Renal cortical epithelial cell (primary cell): Measurements from ENCODE around the gene NUFIP2. TPM values are rescaled to one million over a fixed set of nuclear protein-coding genes. Genes with fewer than 3 reads are reported as not detected.
A peak's percentile ranks its signal among the peaks of the same experiment; 100 is the strongest.
"Not testable (repeated sequence)": the region's sequence is repeated elsewhere in the genome, so short reads cannot be mapped to it uniquely, and the experiment has no call there.

Source experiments
- DNase-seq: peaks from one replicate; pipeline ENCODE4 v3.0.0-alpha.2; 2011; ENCODE audit warnings: low read depth
- total RNA-seq: library from RNA; depleted of rRNA; stranded (reverse); fragments of >200 nt; gene quantifications from 2 replicates; pipeline ENCODE4 v1.2.3, GENCODE V29; 2014

NUFIP2 gene
- total RNA-seq = 39.9 and 66.9 TPM in 2 replicates

DNA sequence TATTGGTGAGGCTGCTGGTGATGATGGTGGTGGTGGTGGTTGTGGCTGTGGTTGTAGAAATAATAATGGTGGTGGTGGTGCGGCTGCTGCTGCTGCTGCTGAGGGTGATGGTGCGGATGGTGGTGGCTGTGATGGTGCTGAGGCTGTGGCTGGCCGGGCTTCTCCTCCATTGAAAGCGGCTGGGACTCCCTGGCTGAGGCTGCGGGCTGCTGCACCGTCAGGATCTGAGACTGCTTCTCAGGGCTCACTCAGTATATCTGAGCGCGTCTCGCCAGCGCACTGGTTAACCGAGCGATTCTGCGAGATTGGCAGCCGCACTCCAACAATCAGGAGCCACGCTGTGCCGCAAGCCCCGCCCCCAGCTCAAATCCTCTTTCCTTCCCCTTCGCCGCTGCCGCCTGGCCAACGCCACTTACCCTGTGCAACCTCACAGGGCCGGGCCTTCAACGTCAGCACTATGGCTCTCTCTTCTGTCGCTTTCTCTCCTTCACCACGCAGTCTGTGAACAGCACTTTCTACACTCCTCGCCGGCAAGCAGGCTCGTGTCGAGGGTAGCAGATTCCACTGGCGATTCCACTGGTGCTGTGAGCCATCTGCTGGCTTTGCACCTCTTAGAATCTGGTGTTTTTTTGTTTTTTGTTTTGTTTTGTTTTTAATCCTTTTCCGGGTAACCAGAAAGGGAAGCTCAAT is at the start of gene NUFIP2:
Gene NUFIP2, minus strand, starts transcription at position 259 of the 690 bp plus-strand sequence. Its CDS starts 89 bp downstream, at position 170.
- peak; percentile 94 for DNase-seq

DNA sequence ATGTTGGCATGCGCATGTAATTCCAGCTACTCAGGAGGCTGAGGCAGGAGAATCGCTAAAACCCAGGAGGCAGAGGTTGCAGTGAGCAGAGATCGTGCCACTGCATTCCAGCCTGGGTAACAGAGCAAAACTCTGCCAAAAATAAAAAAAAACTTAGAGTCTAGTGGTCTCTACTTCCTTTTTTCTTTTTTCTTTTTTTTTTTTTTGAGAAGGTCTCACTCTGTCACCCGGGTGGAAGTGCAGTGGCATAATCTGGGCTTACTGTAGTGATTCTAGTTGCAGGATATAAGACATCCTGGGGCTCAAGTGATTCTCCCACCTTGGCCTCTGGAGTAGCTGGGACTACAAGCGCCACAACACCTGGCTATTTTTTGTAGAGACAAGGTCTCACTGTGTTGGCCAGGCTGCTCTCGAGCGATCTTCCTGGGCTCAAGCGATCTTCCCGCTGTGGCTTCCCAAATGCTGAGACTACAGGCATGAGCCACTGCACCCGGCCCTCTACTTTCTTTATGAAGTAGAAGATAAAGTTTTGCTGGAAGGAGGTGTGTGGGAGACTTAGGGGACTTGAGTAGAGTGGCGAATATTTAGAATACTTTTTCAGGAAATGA is 48.3 kb upstream of the NUFIP2 start:
- DNase-seq = no peak

DNA sequence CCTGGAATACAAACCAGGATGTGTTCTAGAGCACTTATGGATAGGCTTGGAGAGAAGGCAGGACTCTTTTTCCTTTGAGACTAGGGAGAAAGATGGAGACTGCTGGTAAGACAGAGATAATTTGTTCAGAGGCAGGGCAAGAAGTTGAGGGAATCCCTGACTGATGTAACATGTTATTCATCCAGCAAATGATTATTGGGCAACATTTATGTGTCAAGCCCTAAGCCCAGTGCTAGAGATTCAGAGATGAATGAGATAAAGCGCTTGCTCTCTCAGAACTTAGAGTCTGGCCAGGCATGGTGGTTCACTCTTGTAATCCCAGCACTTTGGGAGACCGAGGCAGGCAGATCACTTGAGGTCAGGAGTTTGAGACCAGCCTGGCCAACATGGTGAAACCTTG is 47.8 kb upstream of the NUFIP2 start:
- peak; percentile 26 for DNase-seq

DNA sequence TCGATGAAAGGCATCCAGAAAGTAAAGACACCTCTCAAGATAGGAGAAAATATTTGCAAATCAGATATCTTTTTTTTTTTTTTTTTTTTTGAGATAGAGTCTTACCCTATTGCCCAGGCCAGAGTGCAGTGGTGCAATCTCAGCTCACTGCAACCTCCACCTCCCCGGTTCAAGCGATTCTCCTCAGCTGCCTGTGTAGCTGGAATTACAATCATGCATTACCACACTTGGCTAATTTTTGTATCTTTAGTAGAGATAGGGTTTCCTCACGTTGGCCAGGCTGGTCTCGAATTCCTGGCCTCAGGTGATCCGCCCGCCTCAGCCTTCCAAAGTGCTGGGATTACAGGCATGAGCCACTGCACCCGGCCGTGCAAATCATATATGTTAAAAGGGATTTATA is 45.1 kb upstream of the NUFIP2 start:
- DNase-seq = not testable (repeated sequence)

DNA sequence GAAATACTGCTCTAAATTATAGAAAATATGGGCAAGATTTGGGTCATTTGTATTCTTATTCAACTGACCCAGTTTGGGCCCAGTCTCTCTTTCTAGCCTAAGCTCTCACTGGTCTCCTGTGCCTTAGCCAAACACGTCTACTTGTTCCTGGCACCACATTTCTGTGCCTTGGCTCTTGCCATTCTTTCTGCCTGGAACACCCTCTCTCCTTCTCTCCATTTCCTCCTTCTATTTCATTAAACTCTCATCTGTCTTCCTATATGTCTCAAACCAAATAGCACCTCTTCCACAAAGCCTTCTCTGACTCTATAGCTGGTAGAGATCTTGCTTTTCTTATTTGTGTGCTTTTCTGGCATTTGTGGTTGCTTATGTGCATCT is 37.7 kb upstream of the NUFIP2 start:
- DNase-seq = no peak

DNA sequence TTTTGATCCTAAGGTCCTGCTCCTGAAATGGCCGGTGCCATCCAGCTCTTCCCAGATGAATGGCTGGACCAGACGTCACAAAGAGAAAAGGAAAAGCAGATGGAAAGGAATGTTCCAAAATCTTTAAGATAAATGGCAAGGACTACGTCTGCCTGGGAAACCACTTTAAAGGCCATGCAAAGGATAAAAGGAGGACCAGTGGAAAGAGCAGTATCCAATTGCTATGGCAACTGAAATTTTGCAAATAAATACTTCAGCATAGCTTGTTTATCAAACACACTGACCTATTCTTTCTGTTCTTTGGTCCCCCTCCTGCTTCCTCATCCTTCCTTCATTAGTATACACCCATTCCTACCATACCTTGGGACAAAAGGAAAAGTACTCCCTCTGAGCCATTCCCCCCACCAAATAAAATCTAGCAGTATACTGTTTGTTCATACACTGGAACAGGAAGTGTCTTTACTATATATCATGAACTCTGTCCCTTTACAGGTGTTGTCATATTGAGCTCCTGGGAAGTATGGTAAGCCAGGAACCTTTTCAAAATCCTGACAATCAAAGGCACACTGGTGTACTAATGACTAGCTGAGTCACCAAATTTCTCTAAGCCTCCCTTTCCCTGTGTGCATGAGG is 37.2 kb upstream of the NUFIP2 start:
- DNase-seq = no peak

DNA sequence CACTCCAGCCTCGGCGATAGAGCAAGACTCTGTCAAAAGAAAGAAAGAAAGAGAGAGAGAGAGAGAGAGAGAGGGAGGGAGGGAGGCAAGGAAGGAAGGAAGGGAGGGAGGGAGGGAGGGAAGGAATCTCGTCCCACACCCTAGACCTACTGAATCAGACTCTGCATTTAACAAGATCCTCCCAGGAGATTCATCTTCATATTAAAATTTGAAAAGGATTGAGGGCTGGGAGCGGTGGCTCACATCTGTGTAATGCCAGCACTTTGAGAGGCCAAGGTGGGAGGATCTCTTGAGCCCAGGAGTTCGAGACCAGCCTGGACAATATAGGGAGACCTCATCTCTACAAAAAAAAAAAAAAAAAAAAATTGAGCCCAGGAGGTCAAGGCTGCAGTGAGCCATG is 33.5 kb upstream of the NUFIP2 start:
- DNase-seq = no peak

DNA sequence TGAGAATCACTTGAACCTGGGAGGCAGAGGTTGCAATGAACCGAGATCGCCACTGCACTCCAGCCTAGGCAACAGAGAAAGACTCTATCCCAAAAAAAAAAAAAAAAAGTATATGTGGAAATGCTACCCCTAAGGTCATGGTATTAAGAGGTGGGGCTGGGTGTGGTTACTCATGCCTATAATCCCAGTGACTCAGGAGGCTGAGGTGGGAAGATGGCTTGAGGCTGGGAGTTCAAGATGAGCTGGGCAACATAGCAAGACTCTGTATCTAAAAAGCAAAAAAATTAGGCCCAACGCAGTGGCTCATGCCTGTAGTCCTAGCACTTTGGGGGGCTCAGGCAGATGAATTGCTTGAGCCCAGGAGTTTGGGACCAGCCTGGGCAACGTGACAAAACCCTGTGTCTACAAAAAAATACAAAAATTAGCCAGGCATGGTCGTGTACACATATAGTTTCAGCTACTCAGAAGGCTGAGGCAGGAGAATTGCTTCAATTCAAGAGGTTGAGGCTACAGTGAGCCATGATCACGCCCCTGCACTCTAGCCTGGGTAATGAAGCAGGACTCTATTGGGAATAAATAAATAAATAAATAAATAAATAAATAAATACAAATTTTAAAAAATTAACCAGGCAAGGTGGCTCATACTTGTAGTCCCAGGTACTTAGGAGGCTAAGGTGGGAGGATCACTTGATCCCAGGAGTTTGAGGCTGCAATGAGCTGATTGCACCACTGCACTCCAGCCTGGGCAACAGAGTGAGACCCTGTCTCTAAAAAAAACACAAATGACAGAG is 32.3 kb upstream of the NUFIP2 start:
- DNase-seq = no peak

- DNase-seq = no peak
Measured at GRCh38 chr17:29322363-29322762, 28.4 kb upstream of the NUFIP2 start.

GRCh38 chr17:29303386-29303785 is 9.4 kb upstream of the NUFIP2 start:
- no peak for DNase-seq

GRCh38 chr17:29299031-29299430 is 5.1 kb upstream of the NUFIP2 start:
- DNase-seq = no peak

- no peak for DNase-seq
Measured at GRCh38 chr17:29295420-29295819, 1.5 kb upstream of the NUFIP2 start.

DNA sequence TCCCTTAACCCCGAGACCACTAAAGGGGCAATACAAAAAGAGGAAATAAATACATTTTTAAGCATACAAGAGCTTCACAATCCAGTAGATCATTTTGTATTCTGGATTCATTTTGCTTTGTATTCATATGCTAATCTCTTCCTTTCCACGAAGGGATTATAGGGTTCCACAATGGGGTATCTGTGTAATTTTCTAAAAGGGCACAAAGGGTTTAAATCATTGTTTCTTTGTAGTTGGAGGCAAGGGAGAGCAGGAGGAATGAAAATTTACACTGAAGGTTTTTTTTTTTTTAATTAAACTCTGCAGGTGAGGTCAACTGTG is 592 bp upstream of the NUFIP2 start:
- DNase-seq = no peak

DNA sequence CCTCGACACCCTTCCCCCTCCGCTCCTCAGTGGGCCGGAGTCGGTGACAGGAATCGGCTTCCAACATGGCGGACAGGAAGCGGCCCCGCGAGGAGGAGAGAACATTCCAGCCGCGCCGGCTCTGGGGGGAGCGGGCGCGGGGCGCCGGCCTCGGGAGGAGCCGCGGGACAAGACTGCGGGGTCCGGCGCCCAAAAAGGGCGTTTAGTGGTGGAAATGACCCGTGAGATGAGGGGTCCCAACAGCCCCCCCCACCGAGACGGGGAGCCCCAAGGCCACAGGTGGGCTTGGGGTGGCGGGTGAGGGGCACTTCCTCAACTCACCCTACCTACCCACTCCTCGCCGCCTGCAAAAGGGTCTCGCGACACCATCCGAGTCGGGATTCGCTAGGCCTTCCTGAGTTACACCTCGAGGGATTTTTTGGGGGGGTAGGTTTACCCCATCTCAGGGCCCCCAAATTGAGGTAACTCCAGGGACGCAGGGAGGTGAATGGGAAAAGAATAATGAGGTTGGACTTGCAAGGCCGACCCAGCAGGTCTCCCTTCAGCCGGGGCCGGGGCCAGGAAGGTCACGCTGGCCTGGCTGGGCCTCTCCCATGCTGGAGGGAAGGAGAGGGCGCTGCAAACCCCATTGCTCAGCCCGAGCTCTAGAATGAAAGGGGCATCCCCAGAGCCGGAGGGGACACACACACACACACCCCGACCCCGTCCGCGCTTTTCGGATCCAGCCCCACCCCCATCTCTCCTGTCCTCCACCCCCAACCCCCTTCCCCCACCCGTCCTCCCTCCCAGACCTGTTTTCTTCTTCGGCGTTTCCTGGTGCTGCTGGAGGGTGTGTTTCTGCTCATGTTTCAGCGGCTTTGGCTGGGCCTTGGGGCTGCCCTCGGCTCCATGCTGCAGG is 707 bp downstream of the NUFIP2 start:
- DNase-seq = no peak

DNA sequence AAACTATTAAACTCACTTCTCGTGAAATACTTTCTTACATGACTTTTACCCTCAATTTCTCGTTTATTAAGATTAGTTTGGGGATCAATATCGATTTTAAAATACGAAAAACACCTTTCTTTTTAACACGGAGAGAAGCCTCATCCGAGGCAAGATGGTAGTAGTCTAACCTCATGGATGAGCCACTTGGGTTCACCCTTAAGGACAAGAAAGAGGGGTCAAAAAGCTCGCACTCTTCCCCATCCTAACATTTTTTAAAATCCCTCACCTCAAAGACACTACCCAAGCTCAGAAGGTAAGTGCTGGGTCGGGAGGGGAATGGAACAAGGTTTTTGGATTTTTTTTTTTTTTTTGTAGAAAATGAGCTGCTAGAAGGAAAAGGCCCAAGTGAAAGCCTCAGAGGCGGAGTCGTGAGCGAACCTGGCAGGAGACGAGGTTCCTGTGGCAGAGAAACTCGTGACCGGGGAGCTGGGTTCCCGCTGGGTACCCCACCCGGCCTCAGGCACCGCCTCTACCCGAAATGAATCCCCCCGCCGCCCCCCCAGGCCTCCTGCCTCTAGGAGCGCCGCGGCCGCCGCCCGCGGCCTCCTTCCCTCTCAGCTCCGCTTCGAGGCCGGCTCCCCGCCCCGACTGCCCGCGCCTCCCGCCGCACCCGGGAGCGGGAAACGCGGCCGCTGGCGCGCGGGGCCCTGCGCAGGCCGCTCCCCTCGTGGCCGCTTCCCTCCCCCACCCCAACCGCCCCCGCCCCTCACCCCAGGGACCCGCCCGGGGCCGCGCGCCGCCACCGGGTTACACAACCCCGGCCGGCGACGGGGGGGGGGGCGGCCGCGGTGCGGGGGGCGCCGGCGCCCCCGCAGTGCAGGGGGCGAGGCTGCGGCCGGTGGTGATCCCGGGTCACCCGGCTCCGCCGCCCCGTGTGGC is 1.6 kb downstream of the NUFIP2 start:
- DNase-seq = peak; percentile 15

DNA sequence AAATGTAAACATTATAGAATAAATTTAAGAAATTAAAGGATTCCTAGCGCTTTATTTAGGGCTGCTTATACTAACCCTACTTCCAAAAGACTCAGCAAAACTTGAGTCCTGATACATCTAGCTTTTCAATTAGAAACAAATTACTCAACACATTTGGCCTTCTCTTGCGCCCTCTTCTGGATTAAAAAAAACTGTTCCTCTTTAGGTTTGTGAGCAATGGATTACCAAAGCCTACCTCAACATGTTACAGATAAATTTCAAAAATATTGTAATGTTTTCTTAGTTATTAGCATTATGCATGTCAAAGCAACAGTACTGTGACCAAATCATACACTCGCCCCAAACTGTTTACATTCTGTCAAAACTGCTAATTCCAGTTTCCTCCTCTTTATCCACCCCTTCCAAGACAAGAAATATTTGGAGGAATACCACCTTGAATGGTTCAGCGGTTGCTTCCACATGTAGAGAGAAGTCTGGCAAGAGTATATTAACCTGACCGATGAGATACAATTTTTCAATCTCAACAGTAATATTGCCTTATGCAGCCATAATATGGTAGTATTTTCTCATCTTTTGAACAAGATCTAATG is 2.7 kb downstream of the NUFIP2 start:
- DNase-seq = peak; percentile 77

DNA sequence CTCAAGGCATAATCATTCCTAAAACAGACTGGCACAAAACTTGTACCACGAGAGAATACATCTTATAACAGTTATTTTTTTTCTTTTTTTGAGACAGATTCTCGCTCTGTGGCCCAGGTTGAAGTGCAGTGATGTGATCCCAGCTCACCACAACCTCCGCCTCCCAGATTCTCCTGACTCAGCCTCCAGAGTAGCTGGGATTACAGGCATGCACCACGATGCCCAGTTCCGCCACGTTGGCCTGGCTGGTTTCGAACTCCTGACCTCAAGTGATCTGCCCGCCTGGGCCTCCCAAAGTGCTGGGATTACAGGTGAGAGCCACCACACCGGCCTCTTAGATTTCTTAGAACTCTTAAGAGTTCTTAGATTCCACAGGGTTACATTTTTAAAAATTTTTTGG is 4.1 kb downstream of the NUFIP2 start:
- DNase-seq = no peak

- DNase-seq = peak; percentile 27
Measured at GRCh38 chr17:29283961-29284360, 10.0 kb downstream of the NUFIP2 start.

DNA sequence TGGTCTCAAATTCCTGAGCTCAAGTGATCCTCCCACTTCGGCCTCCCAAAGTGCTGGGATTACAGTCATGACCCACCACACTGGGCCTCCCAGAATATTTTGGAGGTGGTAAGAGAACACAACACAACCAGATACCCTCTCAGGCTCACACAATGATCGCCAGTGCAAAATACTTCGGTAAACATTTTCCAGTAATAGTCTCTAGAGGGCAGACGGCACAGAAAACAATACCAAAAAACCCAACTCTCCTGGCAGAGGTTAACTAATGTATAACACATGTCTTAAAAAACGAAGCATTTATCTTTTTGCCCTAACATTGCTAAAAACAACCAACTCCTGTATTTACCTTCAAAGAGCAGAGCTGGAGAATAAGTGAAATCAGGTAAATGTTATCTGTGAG is 10.5 kb downstream of the NUFIP2 start:
- DNase-seq = no peak

DNA sequence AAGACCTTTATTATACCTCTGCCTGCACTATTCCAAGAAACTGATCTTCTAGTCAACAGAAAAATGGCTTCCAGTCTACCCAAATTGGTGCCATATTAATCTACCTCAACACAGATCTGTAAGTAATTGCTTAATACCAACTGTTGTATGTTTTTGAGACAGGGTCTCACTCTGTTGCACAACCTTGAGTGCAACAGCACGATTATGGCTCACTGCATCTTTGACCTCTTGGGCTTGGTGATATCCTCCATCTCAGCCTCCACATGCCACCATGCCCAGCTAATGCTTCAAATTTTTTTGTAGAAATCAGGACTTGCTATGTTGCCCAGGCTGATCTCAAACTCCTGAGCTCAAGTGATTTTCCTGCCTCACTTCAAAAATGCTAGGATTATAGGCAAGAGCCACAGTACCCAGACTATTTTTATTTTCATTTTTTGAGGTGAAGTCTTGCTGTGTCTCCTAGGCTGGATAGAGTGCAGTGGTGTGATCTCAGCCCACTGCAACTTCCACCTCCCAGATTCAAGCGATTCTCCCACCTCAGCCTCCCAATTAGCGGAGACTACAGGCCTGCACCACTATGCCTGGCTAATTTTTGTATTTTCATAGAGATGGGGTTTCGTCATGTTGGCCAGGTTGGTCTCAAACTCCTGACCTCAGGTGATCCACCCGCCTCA is 14.4 kb downstream of the NUFIP2 start:
- no peak for DNase-seq
